GM19328 (cell line): ENCODE results near the gene CFAP97D2.
"Not testable (repeated sequence)": the region's sequence is repeated elsewhere in the genome, so short reads cannot be mapped to it uniquely, and the experiment has no call there.

Experiments
- ATAC-seq: cut with Tn5 transposase; IDR thresholded peaks from one replicate; pipeline ENCODE4 v1.9.1; 2021; ENCODE audit warnings: mild to moderate bottlenecking, moderate library complexity; ENCODE audit not compliant: unreplicated experiment

CFAP97D2 gene

GRCh38 chr13:114194853-114195252 lies 15.8 kb downstream of the CFAP97D2 start:
- ATAC-seq, result no peak

GRCh38 chr13:114196629-114197028 lies 17.6 kb downstream of the CFAP97D2 start:
- no peak for ATAC-seq

DNA sequence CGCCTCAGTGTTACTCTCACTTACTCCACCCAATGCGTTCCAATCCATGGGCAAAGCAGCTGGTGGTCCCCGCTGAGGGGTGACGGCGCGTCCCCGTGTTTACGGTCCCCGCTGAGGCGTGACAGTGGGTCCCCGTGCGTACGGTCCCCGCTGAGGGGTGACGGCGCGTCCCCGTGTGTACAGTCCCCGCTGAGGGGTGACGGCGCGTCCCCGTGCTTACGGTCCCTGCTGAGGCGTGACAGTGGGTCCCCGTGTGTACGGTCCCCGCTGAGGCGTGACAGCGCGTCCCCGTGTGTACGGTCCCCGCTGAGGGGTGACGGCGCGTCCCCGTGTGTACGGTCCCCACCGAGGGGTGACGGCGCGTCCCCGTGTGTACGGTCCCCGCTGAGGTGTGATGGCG lies 19.5 kb downstream of the CFAP97D2 start:
- no peak for ATAC-seq

GRCh38 chr13:114199526-114199925 lies 20.5 kb downstream of the CFAP97D2 start:
- ATAC-seq, result not testable (repeated sequence)

DNA sequence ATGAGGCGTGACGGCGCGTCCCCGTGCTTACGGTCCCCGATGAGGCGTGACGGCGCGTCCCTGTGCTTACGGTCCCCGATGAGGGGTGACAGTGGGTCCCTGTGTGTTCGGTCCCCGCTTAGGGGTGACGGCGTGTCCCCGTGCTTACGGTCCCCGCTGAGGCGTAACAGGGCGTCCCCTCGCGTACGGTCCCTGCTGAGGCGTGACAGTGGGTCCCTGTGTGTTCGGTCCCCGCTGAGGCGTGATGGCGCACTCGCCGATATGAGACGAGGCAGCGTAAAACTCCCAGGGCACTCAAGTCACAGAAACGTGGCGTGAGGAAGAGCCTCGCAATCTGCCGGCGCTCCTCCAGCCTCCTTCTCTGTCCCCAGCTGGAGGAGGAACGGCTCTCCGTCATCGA lies 20.9 kb downstream of the CFAP97D2 start:
- ATAC-seq, result no peak

DNA sequence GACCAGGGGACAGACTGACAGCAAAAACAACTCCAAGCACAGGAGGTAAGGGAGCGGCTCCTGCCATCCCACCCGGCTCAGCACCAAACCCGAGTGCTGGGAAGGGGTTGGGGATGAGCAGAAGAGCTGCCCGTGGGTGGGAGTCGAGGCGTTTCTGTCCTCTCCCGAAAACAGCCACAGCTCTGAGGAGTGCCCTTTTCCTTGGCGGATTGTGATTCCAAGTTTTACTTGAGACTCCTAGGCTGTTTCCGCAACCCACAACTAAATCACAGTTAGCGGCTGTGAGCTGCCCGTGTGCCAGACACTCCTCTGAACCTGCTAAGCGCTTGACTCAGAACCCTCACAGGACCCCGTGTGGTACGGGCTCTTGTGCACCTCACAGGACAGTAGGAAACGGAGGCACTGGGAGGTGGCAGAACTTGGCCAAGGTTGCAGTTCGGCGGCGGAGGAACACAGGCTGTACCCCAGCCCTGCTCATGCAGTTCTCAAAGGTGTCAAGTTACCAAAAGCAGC lies 21.4 kb downstream of the CFAP97D2 start:
- no peak for ATAC-seq

GRCh38 chr13:114202581-114202980 lies 23.5 kb downstream of the CFAP97D2 start:
- no peak for ATAC-seq

- no peak for ATAC-seq
Measured at GRCh38 chr13:114203536-114203935, 24.5 kb downstream of the CFAP97D2 start.

GRCh38 chr13:114204894-114205293 lies 25.8 kb downstream of the CFAP97D2 start:
- ATAC-seq, result no peak

DNA sequence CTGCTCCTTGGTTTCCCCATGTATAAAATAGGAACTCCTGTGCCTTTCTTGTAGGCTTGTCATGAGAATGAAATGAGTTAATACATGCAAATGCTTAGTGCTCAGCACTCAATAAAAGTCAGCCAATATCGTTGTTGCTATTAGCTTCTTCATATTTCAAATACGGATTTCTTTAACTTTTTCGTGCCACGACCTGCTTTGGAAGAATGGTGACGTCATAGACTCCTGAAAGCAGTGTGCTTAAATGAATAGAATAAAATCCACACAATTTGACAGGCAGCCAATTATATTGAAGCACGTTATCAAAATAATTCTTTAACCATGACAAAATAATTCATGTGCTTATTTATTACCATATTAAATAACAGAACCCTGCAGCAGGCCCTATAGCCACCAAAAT lies 29.1 kb downstream of the CFAP97D2 start:
- no peak for ATAC-seq

GRCh38 chr13:114211446-114212157 lies 32.5 kb downstream of the CFAP97D2 start:
- ATAC-seq, result no peak

DNA sequence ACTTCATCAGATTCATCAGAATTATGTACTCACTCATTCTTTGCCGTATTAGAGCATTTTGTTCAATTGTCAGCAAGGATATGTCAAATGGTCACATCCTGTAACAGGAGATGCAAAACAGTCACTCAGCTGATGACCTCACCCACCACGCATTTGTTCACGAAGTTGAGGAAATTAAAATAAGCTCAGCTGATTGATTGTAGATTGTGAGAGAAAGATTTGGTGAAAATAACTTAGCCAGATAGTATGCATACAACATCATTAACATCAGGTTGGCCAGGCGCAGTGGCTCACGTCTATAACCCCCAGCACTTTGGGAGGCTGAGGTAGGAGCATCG lies 33.1 kb downstream of the CFAP97D2 start:
- ATAC-seq, result no peak

GRCh38 chr13:114213980-114214379 lies 34.9 kb downstream of the CFAP97D2 start:
- no peak for ATAC-seq

DNA sequence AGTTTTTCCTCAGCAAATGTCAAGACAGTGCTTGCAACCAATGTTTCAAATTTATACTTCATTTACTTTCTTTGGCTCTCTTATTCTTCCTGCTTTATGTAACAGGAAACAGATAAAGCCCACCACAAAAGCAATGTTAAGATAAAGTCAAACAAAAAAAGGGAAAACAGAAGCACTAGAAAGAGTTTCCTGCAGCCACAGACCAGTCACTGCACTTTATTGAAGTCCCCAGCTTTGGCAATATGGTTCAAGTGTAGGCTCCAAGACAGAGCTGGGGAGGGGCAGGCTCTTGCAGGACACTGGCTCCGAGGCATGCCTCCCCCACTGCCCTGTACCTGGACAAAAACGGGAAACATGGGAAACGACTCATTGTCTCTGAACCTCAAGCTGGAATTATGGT lies 40.3 kb downstream of the CFAP97D2 start:
- ATAC-seq, result no peak

GRCh38 chr13:114222461-114222968 lies 43.5 kb downstream of the CFAP97D2 start:
- ATAC-seq, result no peak

GRCh38 chr13:114224201-114224600 lies 45.1 kb downstream of the CFAP97D2 start:
- ATAC-seq, result no peak

DNA sequence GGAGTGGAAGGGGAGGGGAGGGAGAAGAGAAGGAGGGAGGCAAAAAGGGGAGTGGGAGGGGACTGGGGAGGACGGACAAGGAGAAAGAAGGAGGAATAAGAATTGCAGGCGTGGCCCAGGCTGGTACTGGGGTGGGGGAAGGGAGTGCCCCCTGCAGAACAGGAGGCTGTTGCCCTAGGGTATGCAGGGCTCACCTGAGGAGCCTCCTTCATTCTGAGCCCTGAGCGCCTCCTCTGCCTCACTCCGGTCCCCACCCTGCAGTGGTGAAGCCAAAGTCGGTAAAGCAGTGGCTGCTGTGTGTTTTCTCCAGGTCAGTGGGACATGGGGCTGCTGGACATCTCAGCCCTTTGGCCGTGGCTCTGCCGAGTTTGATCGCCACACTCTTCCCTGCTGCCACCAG lies 46.6 kb downstream of the CFAP97D2 start:
- no peak for ATAC-seq

- ATAC-seq, result no peak
Measured at GRCh38 chr13:114226088-114226487, 47.0 kb downstream of the CFAP97D2 start.

GRCh38 chr13:114226699-114227323 lies 47.8 kb downstream of the CFAP97D2 start:
- ATAC-seq, result no peak

DNA sequence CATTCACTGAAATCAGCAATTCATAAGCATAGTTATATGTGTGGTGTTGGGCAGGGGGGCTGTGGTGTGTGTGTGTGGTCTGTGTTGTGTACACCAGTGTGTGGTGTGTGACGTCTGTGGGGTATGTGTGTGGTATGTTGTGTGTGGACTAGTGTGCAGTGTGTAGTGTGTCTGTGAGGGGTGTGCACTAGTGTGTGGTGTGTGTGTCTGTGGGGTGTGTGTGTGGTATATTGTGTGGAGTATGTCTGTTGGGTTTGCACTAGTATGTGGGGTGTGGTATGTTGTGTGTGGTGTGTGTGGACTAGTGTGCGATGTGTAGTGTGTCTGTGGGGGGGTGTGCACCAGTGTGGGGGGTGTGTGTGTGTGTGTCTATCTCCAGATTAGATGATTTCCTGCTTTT lies 48.5 kb downstream of the CFAP97D2 start:
- no peak for ATAC-seq

DNA sequence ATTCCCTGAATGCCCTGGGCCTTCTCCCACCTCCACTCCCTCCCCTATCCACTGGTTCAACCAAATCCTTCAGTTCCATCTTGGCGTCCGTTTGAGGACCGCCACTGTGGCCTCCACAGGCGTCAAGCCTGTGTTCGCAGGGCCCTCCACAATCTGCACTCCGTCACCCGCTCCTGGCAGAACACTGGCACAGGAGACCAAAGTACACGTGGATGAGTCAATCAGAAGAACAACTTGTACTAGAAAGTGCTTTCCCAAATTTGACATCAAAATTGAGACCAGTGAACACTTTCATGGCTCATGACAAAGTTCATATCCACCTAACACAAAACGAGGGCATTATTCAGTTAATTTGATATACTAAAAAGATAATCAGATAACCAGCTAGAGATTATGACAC lies 49.1 kb downstream of the CFAP97D2 start:
- no peak for ATAC-seq

GRCh38 chr13:114229506-114229905 lies 50.4 kb downstream of the CFAP97D2 start:
- no peak for ATAC-seq
